ENCODE measurements around the gene PDCD7.
"Not testable (repeated sequence)": the region's sequence is repeated elsewhere in the genome, so short reads cannot be mapped to it uniquely, and the experiment has no call there.

Gene PDCD7, protein sequence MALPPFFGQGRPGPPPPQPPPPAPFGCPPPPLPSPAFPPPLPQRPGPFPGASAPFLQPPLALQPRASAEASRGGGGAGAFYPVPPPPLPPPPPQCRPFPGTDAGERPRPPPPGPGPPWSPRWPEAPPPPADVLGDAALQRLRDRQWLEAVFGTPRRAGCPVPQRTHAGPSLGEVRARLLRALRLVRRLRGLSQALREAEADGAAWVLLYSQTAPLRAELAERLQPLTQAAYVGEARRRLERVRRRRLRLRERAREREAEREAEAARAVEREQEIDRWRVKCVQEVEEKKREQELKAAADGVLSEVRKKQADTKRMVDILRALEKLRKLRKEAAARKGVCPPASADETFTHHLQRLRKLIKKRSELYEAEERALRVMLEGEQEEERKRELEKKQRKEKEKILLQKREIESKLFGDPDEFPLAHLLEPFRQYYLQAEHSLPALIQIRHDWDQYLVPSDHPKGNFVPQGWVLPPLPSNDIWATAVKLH

DNA sequence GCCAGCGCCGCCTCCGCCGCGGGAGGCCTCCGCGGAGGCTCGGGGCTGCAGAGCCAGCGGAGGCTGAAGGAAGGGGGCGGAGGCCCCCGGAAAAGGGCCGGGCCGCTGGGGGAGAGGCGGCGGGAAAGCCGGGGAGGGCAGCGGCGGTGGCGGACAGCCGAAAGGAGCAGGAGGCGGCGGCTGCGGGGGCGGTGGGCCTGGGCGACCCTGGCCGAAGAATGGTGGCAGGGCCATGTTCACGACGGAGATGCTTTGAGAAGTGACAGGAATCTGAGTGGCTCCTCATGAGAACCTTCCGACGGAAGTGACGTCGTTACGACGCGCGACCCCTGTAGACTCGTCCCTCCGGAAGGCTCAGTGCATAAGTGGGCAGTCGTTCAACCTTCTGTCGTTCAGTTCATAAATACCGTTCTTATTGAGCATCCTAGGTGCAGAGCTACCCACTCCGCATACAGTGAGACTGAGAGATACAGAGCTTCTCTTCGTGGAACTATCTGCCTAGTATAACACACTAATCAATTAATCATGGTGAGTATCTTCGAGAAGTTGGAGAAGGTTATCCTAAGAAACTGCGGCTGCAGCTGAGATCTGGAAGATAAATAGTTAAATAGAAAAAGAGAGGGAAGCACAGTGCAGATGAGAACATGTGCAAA, at the start of gene PDCD7:
Gene PDCD7, minus strand, starts transcription at position 261 of the 653 bp plus-strand sequence. Its CDS starts 27 bp downstream, at position 234.
- peak; percentile 86 for DNase-seq

DNA sequence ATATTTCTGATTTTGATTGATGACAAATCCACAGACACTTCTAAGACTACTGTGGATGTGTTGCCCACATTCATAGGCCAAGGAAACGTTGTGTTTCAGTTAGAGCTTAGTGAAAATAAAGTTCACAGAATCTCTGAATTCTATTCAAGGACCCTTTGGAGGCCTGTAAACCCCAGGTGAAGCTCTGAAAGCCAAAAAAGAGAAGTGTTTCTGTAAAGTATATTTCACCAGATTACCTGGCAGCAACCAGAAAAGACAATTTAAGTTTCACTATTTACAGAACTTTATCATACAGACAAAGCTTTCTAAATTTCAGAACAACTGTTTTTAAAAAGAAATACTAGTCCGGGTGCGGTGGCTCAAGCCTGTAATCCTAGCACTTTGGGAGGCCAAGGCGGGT, 48.9 kb upstream of the PDCD7 start:
- DNase-seq: no peak

DNA sequence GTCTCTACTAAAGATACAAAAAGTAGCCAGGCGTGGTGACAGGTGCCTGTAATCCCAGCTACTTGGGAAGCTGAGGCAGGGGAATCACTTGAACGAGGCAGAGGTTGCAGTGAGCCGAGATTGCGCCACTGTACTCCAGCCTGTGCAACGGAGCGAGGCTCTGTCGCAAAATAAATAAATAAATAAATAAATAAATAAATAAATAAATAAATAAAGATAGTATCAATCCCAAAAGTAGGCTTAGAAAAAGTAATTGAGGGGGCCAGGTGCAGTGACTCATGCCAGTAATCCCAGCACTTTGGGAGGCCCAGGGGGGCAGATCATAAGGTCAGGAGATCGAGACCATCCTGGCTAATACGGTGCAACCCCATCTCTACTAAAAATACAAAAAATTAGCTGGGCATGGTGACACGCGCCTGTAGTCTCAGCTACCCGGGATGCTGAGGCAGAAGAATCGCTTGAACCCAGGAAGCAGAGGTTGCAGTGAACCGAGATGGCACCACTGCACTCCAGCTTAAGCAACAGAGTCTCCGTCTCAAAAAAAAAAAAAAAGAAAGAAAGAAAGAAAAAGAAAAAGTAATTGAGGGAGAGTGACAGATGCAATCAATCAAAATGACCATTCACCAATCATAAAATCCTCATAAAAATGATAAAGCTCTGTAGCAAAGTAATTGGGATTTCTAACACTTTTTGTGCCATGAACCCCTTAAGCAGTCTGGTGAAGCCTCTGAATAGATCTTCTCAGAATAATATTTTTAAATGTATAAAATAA, 48.2 kb upstream of the PDCD7 start:
- not testable (repeated sequence) for DNase-seq

DNA sequence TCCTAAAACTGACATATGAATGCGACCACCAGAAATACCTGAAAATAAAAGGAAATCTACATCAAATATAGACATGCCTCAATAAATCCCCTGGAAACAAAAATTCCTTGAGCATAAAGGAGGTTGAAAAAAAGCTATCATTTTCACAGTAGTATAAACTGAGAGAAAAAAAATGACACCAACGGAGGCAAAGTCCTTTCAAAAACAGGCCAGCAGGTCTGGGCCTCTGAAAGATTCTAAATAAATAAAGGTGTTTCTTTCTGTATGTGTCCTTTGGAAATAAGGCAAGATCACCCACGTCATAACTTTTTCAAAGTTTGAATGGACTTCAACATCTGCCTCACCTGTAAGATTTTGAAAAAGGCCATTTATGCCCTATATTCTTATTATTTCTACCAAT, 46.6 kb upstream of the PDCD7 start:
- DNase-seq: no peak

DNA sequence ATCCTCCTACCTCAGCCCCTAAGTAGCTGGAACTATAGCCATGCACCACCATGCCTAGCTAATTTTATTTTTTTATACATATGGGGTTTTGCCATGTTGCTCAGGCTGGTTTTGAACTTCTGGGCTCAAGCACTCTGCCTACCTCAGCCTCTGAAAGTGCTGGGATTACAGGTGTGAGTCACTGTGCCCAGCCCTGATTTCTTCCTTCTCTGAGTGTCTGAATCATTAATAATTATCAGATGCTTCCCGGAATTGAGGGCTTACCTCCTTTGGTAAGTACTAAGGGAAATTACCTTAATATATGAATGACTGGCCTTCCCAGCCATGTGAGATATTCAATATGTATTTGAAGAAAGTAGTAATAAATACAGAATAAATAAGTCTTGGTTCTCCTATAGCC, 44.3 kb upstream of the PDCD7 start:
- no peak for DNase-seq

DNA sequence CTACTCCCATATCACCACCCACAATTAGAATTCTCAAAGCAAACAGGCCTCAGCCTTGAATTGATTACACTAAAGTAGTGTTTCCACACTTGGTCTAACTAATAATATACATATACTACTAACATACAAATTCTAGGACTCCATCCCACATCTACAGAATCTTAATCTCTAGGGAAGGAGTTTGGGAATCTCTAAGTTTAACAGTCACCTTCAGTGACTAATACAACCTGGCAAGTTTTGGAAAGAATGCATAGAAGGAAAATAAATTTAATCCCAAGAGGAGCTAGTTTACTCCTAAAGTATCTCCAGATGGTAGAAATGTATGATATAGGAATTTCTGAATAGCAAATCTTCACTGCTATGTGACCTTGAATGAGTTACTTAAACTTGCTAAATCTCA, 42.4 kb upstream of the PDCD7 start:
- no peak for DNase-seq

DNA sequence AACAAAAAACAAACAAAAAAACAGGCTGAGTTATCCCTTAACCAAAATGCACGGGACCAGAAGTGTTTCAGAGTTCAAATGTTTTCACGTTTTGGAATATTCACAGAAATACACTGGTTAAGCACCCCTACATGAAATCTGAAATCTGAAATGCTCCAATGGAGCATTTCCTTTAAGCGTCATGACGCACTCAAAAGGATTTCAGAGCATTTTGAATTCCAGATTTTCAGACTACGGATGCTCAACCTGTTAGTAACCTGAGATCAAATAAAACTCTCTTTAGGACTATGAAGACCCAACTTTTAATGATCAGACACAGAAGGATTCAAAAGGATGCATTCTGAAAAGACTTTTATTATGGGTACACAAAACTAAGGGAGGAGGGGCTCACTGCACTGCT, 41.9 kb upstream of the PDCD7 start:
- DNase-seq: no peak

DNA sequence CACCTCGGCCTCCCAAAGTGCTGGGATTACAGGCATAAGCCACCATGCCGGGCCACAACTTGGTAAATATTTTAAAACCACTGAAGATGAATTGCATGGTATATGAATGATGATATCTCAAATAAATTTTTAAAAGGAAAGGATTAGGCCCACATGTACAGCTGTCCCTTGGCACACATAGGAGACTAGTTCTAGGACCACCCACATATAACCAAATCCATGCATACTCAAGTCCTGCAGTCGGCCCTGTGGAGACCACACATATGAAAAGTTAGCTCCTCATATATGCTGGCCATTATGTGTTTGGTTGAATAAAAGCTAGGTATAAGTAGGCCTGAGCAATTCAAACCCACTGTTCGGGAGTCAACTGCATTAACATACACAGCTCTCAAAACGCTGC, 40.9 kb upstream of the PDCD7 start:
- no peak for DNase-seq

DNA sequence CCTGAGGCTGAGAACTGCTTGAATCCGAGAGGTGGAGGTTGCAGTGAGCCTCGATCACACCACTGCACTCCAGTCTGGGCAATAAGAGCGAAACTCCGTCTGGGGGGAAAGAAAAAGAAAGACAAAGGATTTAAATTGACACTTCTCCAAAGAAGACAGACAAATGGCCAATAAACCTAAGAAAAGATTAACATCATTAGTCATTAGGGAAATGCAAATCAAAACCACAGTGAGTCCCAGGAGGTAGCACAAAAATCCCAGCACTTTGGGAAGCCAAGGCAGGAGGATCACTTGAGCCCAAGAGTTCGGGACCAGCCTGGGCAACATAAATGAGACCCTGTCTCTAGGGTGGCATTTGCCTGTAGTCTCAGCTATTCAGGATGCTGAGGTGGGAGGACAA, 38.9 kb upstream of the PDCD7 start:
- DNase-seq: no peak

DNA sequence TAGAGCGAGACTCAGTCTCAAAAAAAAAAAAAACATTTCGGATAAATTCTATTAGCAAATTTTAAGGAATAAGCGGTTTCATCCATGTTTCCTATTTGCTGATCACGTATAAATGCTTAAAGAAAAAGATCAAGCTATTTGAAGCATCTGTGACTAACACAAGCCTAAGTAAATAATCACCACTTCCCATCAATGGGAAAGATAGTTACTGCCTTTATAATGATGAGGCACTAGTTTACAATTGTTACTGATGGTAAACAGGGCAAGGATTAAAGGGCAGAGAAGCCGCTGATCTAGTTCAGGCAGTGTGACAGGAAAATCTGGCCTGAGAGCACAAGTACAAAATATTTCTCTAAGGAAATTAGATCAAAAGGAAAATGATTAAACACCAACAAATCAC, 37.8 kb upstream of the PDCD7 start:
- no peak for DNase-seq

DNA sequence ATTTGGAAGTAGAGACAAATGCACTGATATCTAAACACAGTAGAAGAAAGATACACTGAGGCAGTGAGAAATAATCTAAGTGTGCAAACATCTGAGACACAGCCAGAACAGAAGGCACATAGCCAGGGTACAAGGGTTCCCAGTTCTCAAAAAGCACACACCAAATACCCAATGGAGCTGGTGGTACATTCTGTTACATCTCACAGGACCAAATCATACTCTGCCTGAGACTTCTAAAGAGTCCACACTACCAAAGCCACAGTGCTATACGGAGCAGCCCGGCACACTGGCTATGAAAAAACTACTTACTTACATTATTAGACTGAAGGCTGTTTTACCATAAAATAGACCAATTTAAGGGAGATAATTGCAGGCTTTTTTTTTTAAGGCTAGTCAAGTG, 32.3 kb upstream of the PDCD7 start:
- no peak for DNase-seq

DNA sequence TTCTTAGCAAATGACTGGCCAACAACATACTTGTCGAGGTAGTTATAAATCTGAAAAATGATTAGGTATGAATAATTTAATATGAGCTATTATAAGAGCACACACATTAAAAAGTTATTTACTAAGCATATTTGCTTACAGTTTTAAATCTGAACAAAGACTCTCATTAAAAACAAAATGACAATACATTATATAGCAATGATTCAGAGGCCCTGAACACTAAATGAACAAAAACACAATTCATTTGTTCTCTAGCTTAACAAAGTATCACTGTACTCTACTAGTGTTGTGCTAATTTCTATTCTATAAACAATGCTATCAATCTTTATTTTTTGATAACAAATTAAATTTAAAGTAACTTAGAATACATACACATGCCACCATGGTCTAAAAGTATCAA, 30.5 kb upstream of the PDCD7 start:
- no peak for DNase-seq

DNA sequence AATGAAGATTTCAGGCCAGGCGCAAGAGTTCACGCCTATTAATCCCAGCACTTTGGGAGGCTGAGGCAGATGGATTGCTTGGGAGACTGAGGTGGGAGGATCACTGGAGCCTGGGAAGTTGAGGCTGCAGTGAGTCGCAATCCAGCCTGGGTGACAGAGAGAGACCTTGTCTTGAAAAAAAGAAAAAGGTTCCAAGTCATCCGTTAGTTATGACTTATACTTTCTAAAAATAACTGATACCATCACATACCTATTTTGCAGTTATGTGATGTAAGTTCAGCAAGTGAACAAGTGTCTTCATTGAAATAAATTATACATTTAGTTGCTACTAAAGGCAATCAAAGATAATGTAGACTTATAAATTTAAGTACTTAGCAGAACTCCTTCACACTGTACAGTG, 29.4 kb upstream of the PDCD7 start:
- DNase-seq: no peak

DNA sequence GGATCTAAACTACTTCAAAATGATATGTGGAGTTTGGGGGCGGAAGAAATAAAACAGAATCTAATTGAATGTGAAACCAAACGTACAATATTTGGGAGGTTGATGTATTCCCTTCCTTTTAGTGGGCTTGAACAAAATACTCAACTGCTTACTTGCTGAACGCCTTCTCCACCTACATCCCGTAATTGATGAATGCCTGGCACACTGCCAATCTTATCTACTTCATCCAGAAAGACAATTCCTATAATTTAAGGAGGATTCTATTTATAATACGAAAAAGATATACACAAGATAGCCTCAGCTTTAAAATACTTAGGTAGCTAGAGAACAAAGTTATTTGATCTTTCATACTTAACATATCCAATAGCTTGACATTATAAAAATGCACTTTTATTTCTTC, 23.1 kb upstream of the PDCD7 start:
- no peak for DNase-seq

DNA sequence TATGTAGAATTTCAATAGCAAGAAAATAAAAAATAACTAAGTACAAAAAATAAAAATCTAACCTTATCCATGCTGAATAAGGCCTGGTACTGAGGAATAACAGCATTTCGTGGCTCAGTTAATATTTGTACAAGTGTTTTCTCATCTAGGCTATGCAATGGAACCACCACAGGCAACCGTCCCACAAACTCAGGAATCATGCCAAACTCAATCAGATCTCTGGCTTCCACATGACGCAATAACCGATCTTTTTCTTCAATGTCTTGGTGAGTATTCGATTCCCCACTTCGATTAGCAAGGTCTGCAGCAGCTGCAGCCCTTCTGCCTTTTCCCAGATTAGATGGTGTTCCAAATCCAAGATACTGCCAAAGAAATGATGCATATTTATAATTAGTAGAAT, 21.1 kb upstream of the PDCD7 start:
- no peak for DNase-seq

DNA sequence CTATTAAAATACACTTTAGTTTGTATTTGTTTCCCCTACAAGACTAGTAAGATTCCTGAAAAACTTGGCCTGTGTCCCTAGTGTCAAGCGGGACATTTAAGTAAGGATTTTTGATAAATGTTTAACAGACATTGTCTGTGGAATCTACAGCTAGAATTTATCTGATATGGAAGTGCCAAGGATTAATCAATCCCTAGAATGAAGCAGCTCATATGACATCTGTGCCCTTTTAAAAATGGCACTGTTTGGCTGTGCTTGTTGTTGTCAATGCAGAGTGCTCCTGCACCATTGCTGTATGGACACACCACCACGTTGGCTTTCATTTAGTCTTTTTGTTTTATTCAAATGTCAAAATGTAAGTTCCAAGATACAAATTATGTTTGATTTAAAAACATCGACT, 14.3 kb upstream of the PDCD7 start:
- DNase-seq: no peak

DNA sequence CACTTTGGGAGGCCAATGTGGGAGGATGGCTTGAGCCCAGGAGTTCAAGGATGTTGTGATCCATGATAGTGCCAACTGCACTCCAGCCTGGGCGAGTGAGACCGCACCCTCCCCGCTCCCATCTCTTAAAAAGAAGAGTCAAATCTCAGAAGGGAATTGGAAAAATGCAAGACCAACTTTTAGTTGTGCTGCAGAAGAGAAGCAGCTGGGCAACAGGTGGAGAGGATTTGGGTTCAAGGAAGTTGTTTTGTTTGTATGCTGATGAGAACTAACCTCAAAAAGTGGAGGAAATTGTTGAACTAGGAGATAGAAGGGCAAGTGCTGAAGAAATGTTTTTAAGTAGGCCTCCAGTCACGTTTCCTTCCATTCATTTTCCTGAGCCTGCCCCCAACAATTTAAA, 12.8 kb upstream of the PDCD7 start:
- DNase-seq: no peak

DNA sequence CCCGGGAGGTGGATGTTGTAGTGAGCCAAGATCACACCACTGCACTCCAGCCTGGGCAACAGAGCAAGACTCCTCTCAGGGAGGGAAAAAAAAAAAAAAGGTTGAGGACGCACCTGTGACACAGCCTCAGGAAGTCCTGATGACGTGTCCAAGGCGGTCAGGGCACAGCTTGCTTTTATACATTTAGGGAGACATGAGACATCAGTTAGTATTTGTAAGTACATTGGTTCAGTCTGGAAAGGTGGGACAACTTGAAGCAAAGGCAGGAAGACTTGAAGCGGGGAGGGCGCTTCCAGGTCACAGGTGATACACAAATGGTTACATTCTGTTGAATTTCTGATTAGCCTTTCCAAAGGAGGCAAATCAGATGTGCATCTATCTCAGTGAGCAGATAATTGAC, 5.0 kb upstream of the PDCD7 start:
- not testable (repeated sequence) for DNase-seq

DNA sequence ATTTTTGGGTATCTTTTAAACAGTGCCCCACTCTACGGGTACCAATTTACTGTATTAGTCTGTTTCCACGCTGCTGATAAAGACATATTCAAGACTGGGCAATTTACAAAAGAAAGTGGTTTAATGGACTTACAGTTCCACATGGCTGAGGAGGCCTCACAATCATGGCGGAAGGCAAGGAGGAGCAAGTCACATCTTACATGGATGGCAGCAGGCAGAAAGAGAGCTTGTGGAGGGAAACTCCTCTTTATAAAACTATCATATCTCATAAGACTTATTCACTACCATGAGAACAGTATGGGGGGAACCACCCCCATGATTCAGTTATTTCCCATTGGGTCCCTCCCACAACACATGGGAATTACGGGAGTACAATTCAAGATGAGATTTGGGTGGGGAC, 4.3 kb upstream of the PDCD7 start:
- not testable (repeated sequence) for DNase-seq

DNA sequence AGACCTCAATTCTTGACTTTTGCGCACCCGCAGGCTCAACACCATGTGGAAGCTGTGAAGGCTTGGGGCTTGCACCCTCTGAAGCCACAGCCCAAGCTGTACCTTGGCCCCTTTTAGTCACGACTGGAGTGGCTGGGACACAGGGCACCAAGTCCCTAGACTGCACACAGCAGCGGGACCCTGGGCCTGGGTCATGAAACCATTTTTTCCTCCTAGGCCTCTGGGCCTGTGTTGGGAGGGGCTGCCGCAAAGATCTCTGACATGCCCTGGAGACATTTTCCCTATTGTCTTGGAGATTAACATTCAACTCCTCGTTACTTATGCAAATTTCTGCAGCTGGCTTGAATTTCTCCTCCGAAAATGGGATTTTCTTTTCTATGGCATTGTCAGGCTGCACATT, 3.5 kb upstream of the PDCD7 start:
- not testable (repeated sequence) for DNase-seq

DNA sequence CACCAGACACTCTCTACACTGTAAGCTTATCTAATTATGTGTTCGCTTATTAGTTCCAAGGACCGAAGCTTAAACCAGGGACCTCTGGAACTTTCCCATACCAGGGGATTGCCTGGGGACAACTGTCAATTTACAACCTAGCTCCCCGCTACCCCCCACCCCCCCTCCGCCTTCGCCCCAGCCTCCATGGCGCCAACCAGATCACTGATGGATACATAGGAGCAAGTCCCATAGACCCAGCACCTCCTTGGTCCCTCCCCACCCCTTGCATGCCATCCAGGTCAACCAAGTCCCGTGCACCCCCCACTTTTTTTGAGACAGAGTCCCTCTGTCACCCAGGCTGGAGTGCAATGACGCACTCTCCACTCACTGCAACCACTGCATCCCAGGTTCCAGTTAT, 930 bp upstream of the PDCD7 start:
- DNase-seq: no peak

DNA sequence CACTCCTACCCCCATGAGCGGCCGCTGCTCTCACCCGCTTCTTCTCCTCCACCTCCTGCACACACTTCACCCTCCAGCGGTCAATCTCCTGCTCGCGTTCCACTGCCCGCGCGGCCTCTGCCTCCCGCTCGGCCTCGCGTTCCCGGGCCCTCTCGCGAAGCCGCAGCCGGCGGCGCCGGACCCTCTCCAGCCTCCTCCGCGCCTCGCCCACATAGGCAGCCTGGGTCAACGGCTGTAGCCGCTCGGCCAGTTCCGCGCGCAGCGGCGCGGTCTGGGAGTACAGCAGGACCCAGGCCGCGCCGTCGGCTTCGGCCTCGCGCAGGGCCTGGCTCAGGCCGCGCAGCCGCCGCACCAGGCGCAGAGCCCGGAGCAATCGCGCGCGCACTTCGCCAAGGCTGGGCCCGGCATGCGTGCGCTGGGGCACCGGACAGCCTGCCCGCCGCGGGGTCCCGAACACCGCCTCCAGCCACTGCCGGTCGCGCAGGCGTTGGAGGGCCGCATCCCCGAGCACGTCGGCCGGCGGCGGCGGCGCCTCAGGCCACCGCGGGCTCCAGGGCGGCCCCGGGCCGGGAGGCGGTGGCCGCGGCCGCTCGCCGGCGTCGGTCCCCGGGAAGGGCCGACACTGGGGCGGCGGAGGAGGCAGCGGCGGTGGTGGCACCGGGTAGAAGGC, 595 bp downstream of the PDCD7 start:
- DNase-seq: peak; percentile 40

DNA sequence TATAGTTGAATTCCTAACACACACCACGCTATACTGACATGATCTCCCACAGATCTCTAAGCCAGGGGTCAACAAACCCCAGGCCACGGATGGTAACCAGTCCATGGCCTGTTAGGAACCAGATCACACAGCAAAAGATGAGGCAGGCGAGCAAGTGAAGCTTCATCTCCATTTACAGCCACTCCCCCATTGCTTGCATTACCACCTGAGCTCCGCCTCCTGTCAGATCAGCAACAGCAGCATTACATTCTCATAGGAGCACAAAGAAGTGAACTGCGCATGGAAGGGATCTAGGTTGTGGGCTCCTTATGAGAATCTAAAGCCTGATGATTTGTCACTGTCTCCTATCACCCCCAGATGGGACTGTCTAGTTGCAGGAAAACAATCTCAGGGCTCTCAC, 2.7 kb downstream of the PDCD7 start:
- no peak for DNase-seq

Data from stimulated activated CD8-positive, alpha-beta memory T cell treated with anti-CD3 and anti-CD28 coated beads, Interleukin-4, amount 100 ng/mL, for 48 hours (primary cell).